GM12878 (cell line): ENCODE results near the gene STARD10.

ENCODE experiments used
- CBFB ChIP-seq: IDR thresholded peaks from 2 replicates; pipeline ENCODE4 v1.6.1; 2016; ENCODE audit warnings: antibody characterized with exemption, low read depth
- CTCF ChIP-seq, 3 experiments: IDR thresholded peaks in 2 of 3; conservative IDR thresholded peaks in 1 of 3; 2 replicates each; pipeline ENCODE4 v1.5.1; 2011; ENCODE audit warnings: low read depth in 3 of 3, low read length in 3 of 3, mild to moderate bottlenecking in 3 of 3, control low read depth in 2 of 3, moderate library complexity in 2 of 3, inconsistent platforms in 1 of 3, mixed read lengths in 1 of 3; ENCODE audit not compliant: control insufficient read depth in 2 of 3, insufficient read depth in 1 of 3; ENCODE audit errors: extremely low read depth in 1 of 3
- EZH2 ChIP-seq: IDR thresholded peaks from 2 replicates; pipeline ENCODE4 v1.6.1; 2012; ENCODE audit warnings: low read depth, mild to moderate bottlenecking, control low read depth, inconsistent platforms, low read length, borderline replicate concordance; ENCODE audit not compliant: control insufficient read depth
- FOXK2 ChIP-seq: fragments of 450-650 bp; IDR thresholded peaks from 2 replicates; pipeline ENCODE4 v1.6.1; 2017; ENCODE audit warnings: mild to moderate bottlenecking, moderate library complexity
- FOXM1 ChIP-seq: IDR thresholded peaks from 2 replicates; pipeline ENCODE4 v1.6.1; 2012; ENCODE audit warnings: low read depth, mild to moderate bottlenecking, inconsistent platforms, low read length, moderate library complexity
- HDAC6 ChIP-seq: fragments of 200-600 bp; sonication (generic); IDR thresholded peaks from one replicate; pipeline ENCODE4 v1.8.0; 2017; ENCODE audit warnings: antibody characterized with exemption; ENCODE audit not compliant: unreplicated experiment
- MAX ChIP-seq: IDR thresholded peaks from 2 replicates; pipeline ENCODE4 v1.6.1; 2012; ENCODE audit warnings: low read depth, low read length, improper control_type of control experiment
- SUZ12 ChIP-seq: fragments of 200-600 bp; sonication (generic); IDR thresholded peaks from one replicate; pipeline ENCODE4 v1.6.1; 2018; ENCODE audit warnings: antibody characterized with exemption, mild to moderate bottlenecking; ENCODE audit not compliant: unreplicated experiment
- ZBTB40 ChIP-seq: fragments of 450-650 bp; IDR thresholded peaks from 2 replicates; pipeline ENCODE4 v1.6.1; 2016; ENCODE audit warnings: mild to moderate bottlenecking, moderate library complexity, borderline replicate concordance
- ZZZ3 ChIP-seq: IDR thresholded peaks from 2 replicates; pipeline ENCODE4 v1.6.1; 2011; ENCODE audit warnings: low read depth; ENCODE audit not compliant: control insufficient read depth, insufficient read length

DNA sequence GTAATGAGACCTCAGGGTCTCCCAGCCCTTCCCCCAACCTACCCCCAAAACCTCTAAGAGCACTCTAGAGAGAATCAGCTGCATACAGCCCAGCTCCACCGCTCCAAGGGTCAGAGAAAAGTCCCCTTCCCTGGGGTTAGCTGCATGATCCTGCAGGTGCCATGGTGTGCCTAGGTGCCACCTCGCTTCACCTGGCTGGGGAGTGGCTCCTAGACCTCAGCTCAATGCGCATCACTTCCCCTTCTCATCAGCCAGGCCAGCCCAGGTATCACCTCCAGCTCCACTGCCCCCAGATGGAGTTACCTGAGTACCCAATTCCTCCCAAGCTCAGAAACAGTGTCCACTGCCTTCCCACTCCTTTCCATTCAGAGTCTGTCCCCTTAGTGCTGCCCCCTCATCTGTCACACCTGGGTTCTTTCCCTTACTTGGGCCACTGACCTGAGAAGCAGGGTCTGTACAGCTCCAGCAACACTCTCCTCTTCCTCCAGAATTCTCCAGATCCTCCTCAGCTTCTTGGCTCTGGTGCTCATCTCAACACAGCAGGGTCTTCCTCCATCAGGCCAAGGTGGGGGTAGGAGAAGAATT, 1.3 kb downstream of the STARD10 start:
- TF ChIP-seq HDAC6, result no peak
- TF ChIP-seq CBFB, result no peak
- TF ChIP-seq ZBTB40, result no peak
- no peak for TF ChIP-seq MAX
- no peak for TF ChIP-seq SUZ12
- no peak for TF ChIP-seq FOXM1
- TF ChIP-seq CTCF (IDR thresholded peaks at IDR 0.05 in 2 of 3, conservative IDR thresholded peaks at IDR 0.05 in 1 of 3; ENCODE audit: control insufficient read depth in 2 of 3, extremely low read depth in 1 of 3, insufficient read depth in 1 of 3, low read depth in 3 of 3, low read length in 3 of 3), result no peak
- no peak for TF ChIP-seq EZH2
- TF ChIP-seq FOXK2, result no peak
- no peak for TF ChIP-seq ZZZ3
